ENCODE data around the gene EFCAB11.

Gene EFCAB11

DNA sequence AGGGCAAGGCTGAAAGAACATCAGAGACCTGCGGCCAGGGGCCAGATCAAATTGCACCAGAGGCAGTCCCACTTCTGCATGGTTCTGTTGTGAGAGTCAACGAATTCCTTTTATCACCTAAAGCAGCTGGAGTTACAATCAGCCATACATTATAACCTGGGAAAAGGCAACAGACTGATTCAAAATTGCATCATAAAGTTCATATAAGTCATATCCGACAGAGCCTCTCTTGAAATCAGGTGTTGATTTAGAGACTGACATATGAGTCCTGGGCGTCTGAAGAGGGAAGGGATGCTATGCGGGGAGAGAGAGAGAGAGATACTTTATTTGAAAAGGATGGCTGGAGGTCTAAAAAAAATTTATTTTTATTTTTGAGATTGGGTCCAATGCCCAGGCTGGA lies 89.4 kb downstream of the EFCAB11 start:
- no peak for DNase-seq

DNA sequence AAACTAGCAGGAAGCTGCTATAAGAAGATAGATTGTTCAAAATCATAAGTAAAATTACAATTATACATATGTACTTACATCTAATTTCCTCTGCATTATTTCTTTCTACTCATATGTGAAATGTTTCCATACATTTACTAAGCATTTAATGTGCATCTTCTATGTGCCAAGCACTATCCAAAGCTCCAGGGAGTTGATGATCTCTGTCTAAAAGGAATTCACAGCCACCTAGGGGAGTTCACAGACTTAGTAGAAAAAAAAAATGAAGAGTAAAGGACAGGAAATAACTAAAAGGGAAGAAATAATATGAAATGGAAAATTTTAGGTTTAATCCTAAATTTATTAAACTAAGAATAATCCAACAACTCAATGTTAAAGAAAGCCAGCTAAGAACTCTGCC lies 91.7 kb downstream of the EFCAB11 start:
- no peak for DNase-seq

DNA sequence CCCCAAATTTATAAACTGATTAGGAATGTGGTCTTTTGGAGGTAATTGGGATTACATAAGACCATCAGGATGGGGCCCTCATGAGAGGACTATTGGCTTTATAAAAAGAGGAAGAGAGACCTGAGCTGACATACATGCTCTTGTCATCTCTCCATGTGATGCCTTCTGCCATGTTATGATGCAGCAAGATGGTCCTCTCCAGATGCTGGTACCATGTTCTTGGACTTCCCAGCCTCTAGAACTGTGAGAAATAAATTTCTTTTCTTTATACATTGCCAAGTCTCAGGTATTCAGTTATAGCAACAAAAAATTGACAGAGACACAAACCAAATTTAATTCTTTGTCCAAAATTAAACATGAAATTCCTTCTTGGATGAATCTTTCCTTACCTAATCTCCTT lies 92.9 kb downstream of the EFCAB11 start:
- no peak for DNase-seq

DNA sequence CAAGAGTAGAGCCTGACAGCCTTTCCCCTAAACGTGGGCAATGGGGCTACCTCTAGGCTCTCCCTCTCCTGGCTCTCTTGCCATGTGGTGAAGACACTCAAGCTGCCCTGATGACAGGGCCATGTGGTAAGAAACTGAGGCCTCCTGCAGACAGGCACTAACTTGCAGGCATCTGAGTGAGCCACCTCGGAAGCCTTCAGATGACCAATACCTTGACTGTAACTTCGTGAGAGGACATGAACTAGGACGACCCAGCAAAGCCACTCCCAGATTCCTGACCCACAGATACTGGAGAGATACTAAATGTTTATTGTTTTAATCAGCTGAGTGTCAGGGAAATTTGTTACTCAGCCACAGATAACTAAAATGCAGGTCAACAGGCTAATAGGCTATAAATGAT lies 96.4 kb downstream of the EFCAB11 start:
- DNase-seq = no peak

DNA sequence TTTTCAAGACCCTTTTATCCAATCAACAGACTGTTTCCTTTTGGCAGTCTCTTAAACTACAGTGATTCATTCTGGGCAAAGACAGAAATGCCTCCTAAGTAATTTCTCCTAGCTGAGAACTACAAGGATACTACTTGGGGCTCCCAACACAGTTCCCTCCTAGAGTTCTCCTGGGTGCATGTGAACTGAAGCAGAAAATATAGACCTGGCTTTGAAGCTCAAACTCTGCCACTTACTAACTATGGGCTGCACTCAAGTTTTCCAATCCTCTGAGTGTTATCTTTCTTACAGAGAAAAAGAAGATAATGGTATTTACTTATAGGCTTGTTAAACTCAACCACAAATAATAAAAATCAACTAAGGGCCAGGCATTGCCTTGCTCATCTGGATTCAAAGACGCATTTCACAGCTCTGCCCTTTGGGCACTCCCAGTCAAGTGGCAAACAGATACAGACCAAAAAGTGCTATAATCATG lies 97.6 kb downstream of the EFCAB11 start:
- DNase-seq = no peak

DNA sequence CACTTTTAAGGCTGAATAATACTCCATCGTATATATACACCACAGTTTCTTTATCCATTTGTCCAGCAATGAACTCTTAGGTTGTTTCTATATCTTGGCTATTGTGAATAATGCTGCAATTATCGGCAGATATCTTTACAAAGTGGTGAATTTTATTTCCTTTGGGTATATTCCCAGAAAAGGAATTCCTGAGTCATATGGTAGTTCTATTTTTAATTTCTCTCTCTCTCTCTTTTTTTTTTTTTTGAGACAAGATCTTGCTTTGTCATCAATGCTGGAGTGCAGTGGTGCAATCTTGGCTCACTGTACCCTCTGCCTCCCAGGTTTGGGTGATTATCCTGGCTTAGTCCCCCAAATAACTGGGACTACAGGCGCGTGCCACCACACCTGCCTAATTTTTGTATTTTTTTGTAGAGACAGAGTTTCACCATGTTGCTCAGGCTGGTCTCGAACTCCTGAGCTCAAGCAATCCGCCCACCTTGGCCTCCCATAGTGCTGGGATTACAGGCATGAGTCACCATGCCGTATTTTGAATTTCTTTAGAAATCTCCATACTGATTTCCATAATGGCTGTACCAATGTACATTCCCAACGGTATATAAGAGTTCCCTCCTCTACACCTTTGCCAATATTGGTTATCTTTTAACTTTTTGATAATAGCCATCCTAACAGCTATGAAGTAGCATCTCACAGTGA lies 98.4 kb downstream of the EFCAB11 start:
- DNase-seq = no peak

DNA sequence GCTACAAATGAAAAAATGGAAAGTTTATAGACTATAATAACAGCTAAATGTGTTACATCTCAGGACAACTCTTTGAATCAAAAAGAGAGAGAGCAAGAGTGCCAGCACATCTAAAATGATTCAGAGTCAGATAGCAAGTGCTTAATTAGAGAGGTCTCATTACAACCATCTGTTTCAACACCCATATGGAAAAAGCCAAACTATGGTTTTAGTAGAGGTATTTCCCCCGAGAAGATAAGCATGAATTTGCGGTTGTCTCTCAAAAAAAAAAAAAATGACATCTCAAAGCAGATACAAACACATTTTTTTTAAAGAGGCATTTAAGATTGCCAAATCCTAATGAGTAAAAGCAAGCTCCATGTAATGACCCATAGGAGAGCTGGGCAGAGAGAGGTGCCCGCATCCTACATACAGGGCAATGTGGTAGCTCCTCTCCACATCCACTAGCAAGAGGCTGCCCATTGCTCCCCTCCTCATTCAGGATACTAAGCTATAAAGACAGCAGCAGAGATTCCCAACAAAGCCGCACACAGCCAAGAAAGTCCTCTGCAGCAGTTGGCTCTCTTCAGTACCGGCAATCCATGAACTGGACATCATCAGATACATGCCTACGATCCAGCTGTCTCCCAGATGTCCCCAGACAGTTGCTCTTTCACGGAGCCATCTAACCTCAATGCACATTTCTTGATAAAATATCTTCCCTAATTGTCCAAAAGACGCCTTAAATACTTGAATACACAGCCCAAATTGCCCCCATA lies 100.4 kb downstream of the EFCAB11 start:
- DNase-seq = no peak

DNA sequence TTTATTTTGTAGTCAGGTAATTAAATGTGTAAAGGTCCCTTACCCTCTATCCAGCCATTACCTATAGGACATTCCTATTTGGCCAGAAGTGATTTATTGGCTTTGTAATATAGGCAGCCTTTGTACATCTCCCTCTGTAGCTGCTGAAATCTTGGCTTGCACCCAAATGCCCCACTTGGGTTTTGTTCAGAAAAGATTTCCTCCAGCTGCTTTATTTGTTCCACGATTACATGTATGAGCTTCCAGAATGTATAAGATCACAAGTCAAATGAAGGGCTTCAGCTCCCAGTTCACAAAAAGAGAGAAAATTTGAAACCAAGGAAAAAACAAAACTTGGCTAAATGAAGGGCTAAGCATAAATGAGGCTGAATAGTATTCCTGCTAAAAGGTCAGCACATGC lies 103.4 kb downstream of the EFCAB11 start:
- no peak for DNase-seq

DNA sequence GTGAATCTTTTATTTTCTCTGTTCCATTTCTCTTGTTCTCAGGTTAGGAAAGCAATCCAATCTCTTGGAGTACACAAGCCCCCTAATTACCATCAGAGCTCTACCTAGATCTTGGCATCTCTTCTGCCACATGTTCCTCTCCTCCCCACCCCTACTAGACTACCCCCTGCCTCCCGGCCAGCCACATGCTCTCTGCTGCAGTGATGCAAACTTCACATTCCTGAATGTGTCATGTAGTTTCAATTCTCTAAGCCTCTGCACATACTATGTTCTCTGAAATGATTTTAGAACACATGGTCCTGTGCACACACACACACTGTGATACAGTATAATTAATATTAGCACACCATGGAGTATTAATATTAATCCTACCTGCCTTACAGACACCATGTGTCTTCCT lies 104.6 kb downstream of the EFCAB11 start:
- no peak for DNase-seq

DNA sequence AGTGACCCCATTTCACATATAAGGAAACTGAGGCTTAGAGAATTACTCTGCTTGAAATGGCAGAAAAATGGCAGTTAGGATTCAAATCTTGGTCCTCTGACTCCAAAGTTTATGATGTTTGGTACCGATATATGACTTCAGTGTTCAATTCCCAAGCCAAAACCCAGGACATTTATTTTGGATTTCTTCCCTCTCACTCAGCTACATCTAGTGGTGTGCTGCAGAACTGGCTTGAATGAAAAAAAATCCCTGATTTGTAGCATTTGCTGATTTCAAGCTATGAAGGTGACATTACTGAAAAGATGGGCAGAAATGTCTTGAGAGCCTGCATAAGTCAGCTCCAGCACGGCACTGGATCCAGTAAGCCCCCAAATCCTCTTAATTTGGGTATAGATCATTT lies 106.4 kb downstream of the EFCAB11 start:
- no peak for DNase-seq

DNA sequence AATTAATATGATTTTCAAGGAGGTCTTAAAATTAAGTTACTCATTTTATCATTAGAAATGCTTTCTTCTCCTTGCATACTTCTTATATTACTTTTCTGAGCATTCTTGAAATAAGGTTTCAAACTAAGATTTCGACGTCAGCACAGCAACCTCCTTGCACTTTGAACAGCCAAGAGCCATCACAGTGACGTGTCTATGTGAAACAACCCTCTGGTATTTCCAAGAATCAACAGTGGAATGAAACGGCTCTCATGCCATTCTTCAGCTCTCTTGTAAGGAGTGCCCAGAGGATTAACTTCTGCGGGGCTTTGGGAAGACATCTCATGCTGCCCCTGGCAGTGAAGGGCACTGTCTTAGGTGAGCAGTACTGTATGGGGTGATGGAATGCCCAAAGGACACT lies 109.2 kb downstream of the EFCAB11 start:
- DNase-seq = no peak

DNA sequence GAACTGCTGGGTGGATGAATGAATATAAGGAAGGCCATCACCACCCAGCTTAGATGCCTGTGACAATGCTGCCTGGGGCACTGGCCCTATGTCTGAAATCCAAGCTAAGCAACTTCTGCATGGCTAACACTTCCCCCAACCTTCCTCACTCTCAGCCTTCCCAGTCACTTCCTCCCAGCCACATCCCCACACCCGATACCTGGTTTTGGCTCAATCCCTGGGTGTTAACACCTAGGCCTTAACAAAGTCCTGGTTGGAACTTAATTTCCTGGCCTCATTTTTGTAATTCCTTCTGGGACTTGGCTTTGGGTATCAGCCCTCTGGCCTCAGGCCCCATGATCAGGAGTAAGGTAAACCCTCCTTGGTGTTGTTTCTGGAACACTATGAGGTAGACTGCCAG lies 110.0 kb downstream of the EFCAB11 start:
- no peak for DNase-seq

DNA sequence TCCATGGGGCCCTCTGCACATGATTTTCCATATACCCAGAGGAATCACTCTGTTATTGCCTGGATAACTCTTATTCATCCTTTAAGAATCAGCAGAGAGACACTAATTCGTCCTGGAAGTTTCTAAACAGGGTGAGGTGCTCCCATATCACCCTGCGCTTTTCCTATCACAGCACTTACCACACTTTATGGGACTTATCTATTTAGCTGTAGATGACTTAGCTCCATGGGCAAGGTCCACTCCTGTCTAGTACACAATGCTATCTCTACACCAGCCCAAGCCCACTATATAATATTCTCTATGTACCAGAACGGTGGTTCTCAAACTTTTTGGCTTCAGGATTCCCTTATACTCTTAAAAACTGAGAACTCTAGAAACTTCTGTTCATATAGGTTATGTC lies 111.7 kb downstream of the EFCAB11 start:
- no peak for DNase-seq

DNA sequence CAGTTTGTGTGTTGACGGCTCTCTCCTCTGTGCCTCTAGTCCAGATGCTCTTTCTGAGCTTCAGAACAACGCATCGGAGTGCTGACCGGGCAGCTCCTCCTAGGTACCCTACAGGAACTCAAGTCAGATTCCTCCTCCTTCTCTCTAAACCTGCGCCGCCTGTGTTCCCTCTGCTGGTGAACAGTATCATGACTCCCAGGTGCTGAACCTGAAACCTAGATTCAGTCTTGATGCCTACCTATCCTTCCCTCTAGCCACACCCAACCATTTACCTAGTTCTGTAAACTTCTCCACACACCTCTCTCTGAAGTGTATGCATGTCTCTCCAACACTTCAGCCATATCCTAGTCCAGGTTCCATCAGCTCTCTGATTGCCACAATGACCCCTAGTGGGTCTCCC lies 112.7 kb downstream of the EFCAB11 start:
- no peak for DNase-seq

DNA sequence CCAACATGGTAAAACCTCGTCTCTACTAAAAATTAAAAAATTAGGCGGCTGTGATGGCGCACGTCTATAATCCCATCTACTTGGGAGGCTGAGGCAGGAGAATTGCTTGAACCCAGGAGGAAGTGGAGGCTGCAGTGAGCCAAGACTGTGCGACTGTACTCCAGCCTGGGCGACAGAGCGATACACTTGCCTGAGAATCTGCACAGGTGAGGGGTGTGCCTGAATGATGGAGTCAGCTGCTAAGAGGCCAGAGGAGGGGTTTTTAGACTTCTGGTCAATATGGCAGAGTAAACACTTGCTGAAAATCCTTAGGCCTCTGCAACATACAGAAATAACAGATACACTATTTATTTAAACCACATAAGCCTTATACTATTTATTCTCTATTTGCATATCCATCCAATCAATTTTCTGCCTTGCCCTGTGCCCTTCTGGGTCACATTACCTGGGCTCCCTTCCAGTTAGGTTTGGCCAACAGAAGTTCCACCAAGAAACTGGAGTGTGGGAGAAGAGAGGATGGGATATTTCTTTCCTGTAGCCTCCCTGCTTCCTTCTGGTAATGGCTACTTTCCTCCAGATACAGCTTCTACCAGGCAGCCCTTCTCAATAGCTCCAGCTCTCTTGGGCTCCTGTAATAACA lies 117.6 kb downstream of the EFCAB11 start:
- DNase-seq = no peak

DNA sequence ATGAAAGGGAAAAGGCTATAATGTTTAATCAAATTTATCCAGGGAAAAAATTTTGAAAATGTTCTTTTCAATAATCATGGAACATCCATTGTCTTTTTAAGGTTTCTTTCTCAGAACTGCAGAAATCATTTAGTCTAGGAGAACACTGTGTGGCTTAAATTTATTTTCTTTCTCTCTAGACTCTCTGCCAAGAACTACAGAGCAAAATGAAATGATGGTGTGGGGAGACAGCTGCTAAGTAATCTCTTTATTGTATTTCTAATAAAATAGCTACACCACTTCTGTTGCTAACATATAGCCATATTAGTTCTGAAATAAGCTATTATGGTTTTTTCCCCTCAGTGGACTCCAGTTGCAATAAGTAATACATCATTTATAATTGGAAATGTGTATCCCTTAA lies 120.9 kb downstream of the EFCAB11 start:
- DNase-seq = no peak

DNA sequence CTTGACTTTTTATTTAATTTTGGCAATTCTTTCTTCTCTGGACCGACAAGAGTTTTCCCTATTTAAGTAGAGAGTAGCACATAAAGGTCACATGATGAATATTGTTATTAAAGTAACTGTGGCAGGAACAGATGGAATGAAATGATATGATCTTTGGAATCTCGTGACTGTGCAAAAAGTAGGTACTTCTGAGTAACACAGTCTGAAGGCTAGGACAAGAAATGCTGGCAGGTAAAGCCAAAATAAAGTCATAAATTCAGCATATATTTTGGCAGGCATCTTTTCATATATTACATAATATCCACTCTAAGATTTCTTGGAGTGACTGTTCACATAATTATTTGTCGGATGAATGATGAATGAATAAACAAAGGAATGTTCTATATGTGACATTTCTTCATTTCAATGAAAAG lies 121.4 kb downstream of the EFCAB11 start:
- no peak for DNase-seq

DNA sequence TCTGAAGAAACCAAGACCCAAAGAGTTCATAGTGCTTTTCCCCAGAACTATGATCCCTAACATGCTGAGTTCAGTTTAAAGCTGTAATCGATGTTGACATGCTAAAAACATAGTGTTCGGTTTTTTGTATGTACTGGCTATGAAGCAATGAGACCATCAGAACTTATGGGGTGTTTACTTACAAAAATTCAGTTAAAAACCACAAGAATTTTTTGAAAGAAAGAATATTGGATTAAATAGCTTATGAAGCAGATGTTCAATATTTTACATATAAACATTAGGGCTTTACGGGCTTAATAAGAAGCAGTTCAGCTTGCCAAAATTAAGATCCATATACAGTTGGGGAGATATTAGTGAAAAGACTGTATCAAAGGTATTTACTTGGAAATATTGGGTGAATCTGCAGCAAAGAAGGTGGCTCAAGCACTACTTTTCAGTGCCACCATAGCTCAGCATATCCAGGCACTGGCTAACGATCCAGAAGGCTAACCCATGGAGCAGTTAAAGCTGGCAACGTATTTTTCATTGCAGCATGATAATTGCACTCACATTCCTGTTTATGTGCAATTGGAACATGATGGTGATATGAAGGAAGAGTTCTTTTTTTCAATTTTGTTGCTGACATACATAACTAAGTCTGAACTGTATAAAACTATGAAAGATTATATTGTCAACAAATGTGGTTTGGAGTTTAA lies 125.9 kb downstream of the EFCAB11 start:
- no peak for DNase-seq

DNA sequence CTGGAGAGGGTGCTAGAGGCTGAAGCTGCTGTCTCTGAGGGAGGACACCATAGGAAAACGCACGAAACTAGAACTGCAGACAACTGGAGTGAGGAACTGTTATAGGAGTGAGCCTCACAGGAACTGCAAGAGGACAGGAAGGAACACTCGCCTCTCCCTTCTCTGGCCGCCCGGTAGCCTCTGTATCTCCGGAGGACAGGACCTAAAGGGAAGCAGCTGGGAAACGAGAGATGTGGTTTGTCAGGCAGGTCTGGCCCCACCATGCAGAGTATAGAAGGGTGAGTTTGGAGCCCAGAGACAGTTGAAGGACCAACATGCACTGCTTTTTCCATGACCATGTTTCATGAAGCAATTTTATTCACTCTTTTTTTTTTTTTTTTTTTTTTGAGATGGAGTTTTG lies 127.3 kb downstream of the EFCAB11 start:
- DNase-seq = no peak

DNA sequence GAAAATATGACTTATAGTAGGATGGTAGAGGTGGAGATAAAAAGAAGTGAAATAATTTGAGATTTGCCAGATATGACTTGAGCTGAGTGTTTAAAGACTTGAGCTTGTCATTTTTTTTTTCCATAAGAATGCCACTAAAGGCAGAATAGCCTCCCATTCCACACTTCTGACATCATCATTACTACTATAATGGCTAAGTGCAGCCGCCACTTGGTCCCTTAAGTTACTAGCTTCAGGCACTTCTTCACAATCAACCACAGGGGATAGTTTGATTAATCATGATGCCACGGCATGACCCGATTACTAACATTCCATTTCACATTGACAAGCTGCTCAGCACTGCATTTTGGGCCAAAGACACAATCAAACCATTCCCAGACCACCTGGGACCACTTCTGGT lies 127.9 kb downstream of the EFCAB11 start:
- no peak for DNase-seq

DNA sequence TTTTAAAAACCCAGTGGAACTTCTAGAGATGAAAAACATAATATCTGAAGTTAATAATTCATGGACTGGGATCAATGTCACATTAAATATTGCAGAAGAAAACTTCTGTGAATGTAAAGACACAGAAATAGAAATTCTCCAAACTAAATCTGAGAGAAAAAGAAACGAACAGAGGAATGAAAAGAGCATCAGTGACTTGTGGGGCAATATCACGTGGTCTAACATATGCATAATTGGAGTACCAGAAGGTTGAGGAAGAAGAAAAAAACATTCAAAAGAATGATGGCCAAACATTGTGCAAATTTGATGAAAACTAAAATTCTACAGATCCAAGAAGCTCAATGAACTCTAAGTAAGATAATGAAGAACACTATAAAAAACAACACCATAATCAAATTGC lies 130.8 kb downstream of the EFCAB11 start:
- DNase-seq = no peak

DNA sequence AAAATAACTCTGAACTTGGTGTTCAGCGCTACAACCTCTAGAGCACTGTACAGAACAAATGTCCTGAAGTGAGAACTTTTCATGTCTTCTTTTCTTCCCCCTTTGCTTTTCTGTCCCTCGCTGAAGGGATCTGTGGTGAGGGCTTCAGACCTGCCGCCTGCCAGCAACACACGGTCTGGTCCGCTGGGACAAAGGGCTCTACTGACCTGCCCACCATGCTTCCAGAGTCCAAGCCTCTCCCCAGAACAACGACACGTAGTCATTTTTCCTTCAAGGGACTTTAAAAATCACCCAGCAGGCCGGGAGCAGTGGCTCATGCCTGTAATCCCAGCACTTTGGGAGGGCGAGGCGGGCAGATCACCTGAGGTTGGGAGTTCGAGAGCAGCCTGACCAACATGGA lies 140.4 kb downstream of the EFCAB11 start:
- DNase-seq = no peak

DNA sequence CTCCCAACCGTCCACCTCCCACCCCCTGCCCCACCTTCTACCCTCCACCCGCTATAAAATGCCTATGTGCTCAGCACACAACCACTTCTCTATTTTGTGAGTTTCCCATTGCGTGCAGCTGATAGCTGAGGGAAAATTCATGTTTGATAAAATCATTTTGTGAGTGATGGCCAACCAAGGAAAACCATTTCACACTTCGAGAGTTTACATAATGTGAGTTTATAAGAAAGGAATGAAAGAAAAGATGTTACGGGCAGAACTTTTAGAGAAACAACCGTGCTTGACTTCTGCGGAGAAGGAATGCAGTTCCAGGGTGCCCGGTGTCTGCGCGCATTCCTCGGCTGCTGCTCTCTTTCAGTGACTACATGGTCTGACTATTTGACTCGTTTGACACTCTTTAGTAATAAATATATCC lies 140.9 kb downstream of the EFCAB11 start:
- no peak for DNase-seq

Data from activated CD8-positive, alpha-beta memory T cell treated with anti-CD3 and anti-CD28 coated beads, Interleukin-2, amount 50 U/mL, for 4 hours (primary cell).